ENCODE data around the gene PLEKHA4.
"Not testable (repeated sequence)": the region's sequence is repeated elsewhere in the genome, so short reads cannot be mapped to it uniquely, and the experiment has no call there.

Gene PLEKHA4

GRCh38 chr19:48796298-48797083, 71.9 kb downstream of the PLEKHA4 start:
- DNase-seq: no peak

- no peak for DNase-seq
Measured at GRCh38 chr19:48795685-48796070, 72.7 kb downstream of the PLEKHA4 start.

- peak; percentile 72 to 94 (median 86) for DNase-seq
Measured at GRCh38 chr19:48795055-48795684, 73.2 kb downstream of the PLEKHA4 start.

- no peak for DNase-seq
Measured at GRCh38 chr19:48794291-48794690, 74.1 kb downstream of the PLEKHA4 start.

GRCh38 chr19:48793271-48793670, 75.1 kb downstream of the PLEKHA4 start:
- no peak for DNase-seq

GRCh38 chr19:48787331-48787730, 81.1 kb downstream of the PLEKHA4 start:
- DNase-seq: not testable (repeated sequence)

Measured in stimulated activated naive CD4-positive, alpha-beta T cell (primary cell).